LNCAP (cell line): ENCODE results near the gene TTC36.

ENCODE experiments used
- CTCF ChIP-seq: fragments of 450-650 bp; IDR thresholded peaks from 2 replicates; pipeline ENCODE4 v1.5.1; 2017; ENCODE audit warnings: mild to moderate bottlenecking

The TTC36 gene

GRCh38 chr11:118532852-118533768 is 5.8 kb downstream of the TTC36 start:
- TF ChIP-seq CTCF, result no peak

- TF ChIP-seq CTCF, result no peak
Measured at GRCh38 chr11:118533769-118534729, 6.8 kb downstream of the TTC36 start.

GRCh38 chr11:118535261-118535660 is 8.0 kb downstream of the TTC36 start:
- TF ChIP-seq CTCF, result no peak

- no peak for TF ChIP-seq CTCF
Measured at GRCh38 chr11:118536726-118537125, 9.5 kb downstream of the TTC36 start.

GRCh38 chr11:118537409-118537980 is 10.2 kb downstream of the TTC36 start:
- no peak for TF ChIP-seq CTCF

- no peak for TF ChIP-seq CTCF
Measured at GRCh38 chr11:118544010-118544646, 16.9 kb downstream of the TTC36 start.

GRCh38 chr11:118544647-118545010 is 17.4 kb downstream of the TTC36 start:
- TF ChIP-seq CTCF, result no peak
